Measurements from ENCODE around the gene NMU.
A peak's percentile ranks its signal among the peaks of the same experiment; 100 is the strongest.
"Not testable (repeated sequence)": the region's sequence is repeated elsewhere in the genome, so short reads cannot be mapped to it uniquely, and the experiment has no call there.

The NMU gene

DNA sequence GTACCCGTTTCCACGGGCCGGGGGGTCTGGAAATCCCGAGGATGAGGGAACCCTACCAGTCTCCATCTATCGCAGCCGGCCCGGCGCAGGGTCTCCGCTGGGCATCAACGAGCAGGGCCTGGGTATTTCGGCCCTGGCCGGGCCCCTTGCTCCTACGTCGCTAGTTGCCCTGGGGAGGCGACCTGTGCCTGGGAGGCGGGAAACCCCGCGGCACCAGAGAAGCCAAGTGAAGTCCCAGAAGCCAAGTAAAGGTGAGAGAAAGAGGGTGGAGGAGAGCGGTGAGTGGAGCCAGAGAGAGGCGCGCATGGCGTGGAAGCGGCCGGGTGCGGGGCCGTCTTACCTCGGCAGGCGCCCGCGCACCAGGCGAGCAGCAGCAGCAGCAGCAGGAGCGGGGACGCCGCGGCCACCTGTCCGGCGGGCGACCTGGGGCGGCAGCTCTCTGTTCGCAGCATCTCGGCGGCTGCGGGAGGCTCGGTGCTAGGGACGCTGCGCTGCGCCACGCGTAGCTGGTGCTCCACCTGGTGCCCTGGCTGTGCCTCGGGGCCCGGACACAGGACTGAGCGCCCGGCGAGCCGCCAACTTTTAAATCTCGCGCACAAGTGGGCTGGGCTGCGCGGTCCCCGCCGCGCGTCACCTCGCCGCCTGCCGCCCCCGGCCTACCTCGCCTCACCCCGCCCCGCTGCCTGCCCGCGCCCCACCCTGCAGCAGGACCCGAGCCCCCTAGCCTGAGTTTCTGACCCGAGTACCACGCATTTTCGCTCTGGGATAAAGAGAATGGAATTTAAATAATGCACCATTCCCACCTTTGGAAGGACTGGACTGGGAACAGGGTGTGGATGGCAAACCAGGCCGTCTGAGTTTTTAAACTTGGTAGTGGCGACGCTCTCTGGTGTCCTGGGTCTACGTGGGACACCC, at the start of gene NMU:
Gene NMU (minus strand): TSS at position 558 of the 915 bp plus-strand sequence. CDS start 106 bp downstream, at position 452.
- no peak for DNase-seq

- no peak for DNase-seq
These were observed 48.2 kb upstream of the NMU start for GRCh38 chr4:55684276-55684675.

DNA sequence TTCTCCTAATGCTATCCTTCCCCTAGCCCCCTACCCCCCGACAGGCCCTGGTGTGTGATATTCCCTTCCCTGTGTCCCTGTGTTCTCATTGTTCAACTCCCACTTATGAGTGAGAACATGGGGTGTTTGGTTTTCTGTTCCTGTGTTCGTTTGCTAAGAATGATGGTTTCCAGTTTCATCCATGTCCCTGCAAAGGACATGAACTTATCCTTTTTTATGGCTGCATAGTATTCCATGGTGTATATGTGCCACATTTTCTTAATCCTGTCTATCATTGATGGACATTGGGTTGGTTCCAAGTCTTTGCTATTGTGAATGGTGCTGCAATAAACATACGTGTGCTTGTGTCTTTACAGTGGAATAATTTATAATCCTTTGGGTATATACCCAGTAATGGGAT, 46.7 kb upstream of the NMU start:
- DNase-seq = not testable (repeated sequence)

GRCh38 chr4:55682295-55682694, 46.2 kb upstream of the NMU start:
- no peak for DNase-seq

DNA sequence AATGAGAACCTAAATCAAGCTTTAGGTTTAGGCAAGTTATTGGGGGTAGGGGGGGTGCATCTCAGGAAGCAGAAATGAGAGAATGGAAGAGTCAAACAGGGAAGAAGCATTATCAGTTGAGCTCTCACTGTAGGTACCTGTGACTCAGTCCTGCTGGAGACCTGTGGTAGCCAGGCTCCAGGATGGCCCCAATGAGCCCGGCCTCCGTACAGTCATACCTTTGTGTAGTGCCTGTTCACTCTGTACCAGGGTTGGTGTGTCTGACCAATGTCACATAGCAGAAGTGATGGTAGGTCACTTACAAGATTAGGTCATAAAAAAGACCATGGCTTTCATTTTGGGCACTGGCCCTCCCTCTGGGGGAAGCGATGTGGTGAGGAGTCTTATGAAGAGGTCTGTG, 45.3 kb upstream of the NMU start:
- DNase-seq = no peak

DNA sequence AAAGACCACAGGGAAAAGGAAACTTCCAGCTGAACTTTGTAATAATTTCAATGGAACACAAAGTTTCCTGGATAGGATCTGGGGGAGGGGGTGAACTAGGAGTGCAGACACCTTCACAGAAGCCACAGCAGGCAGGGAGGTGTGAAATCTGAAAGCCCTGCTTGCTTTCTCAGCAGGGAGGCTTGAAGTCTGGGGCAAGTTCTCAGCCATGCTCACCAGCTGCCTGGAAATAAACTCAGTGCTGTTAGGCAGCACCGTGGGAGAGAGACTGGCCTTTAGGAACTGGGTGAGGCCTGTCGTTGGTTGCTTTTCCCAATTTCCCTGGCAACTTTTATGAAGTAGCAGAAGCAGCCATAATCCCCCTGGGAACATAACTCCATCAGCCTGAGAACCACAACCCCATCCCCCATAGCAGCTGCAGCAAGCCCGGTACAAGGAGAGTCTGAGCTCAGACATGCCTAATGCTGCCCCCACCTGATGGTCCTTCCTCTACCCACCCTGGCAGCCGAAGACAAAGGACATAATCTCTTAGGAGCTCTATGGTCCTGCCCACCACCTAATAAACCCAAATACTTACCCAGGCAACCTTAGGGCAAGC, 39.2 kb upstream of the NMU start:
- peak; percentile 10 to 17 for DNase-seq

DNA sequence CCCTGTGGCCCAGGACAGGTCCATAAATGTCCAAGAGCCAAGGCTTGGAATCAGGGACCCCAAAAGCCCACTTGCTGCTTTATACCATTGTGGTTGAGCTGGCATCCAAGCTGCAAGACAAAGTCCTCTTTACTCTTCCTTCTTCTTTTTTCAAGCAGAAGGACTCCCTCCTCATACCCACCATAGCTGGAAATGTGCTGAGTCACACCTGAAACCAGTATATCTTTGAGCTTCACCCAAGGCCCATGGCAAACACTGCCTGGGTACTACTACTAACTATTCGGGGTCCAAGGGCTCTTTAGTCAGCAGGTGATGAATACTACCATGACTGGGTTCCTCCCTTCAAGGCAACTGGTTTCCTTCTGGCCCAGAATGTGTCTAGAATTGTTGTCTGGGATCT, 37.3 kb upstream of the NMU start:
- no peak for DNase-seq

GRCh38 chr4:55671667-55672066, 35.6 kb upstream of the NMU start:
- DNase-seq = no peak

DNA sequence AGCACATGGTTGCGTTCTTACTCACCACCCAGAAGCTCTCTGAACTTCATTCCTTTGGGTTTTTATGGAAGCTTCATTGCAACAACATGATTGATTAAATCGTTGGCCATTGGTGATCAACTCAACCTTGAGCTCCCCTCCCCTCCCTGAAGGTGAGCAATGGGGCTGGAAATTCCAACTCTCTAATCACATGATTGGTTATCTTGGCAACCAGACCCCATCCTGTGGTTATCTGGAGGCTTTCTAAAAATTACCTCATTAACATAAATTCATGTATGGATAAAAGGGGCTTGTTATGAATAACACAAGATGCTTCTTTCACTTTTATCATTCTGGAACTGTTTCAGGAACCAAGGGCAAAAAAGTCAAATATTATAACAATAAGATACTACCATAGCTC, 34.6 kb upstream of the NMU start:
- DNase-seq = no peak

- DNase-seq = no peak
These were observed 32.4 kb upstream of the NMU start for GRCh38 chr4:55668449-55668848.

DNA sequence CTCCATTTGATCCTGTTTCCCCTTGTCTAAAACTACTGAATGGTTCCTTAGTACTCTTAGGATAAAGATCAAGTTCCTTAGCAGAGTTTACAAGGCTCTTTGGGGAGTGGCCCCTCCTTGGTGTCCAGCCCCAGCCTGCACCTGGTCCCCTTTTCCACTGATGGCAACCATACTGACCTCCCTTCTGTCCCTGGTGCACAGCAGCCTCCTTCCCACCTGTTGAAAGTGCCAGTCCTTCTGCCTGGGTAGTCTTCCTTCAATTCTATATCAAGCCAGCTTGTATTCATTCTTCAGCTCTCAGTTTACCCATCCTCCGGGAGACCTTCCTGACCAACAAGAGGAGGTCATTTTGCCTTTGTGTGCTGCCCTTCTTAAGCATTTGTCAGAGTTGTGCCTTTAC, 30.4 kb upstream of the NMU start:
- DNase-seq = no peak

- no peak for DNase-seq
These were observed 27.0 kb upstream of the NMU start for GRCh38 chr4:55663145-55663544.

GRCh38 chr4:55661398-55662056, 25.4 kb upstream of the NMU start:
- DNase-seq = peak; percentile 92 to 96

- DNase-seq = no peak
These were observed 22.6 kb upstream of the NMU start for GRCh38 chr4:55658657-55659056.

DNA sequence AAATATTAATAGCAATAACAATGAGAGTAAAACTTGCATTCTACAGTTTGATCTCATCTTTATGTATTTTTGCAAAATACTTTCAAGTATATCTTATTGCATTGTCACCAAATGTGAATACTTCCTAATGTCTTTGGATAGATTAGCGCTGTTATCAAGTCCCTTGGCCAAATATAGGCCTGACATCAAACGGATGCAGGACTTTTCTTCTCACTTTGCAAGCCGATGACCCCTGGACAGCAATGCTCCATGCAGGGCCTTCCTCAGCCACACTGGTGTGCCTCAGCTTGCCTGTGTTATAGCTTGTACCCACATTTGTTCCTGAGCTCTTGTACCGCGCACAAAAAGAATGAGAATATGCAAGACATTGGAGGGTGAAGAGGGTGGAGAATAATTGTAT, 18.0 kb upstream of the NMU start:
- DNase-seq = no peak

- DNase-seq = no peak
These were observed 14.4 kb upstream of the NMU start for GRCh38 chr4:55650483-55650882.

- no peak for DNase-seq
These were observed 1.2 kb upstream of the NMU start for GRCh38 chr4:55637272-55637820.

DNA sequence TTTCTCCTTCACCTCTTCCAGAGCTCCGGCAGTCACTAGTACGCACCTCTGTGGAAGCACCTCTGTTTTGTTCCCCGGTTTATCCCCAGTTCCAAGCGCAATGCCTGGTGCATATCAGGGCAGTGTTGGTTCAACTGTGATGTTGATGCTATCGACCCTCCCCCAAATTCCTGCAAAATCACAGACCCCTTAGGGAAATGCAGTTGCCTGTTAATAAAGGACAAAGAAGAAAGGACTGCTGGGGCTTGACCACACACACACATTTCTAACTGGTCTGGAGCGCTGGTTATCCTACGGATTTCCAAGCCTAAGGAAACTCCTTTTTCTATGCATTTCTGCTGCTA, 530 bp upstream of the NMU start:
- no peak for DNase-seq

DNA sequence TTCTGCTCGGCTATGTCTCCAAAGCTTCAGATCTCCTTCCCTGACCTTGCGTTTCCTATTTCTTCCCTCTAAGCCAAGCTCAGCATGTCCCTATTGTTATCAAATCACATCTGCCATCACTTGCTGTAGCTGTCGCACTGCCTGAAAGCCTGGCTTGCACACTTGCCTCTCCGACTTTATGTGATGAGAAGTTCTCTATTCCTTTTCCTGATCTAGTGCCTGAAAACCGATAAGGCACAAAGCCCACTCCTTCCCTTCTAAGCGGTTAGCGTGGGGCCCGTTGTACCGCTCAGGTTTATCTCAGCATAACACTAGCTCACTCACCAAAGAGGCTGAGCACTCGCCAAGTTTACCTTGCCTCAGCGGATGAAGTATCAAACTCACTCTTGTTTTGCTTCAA, 816 bp downstream of the NMU start:
- DNase-seq = no peak

DNA sequence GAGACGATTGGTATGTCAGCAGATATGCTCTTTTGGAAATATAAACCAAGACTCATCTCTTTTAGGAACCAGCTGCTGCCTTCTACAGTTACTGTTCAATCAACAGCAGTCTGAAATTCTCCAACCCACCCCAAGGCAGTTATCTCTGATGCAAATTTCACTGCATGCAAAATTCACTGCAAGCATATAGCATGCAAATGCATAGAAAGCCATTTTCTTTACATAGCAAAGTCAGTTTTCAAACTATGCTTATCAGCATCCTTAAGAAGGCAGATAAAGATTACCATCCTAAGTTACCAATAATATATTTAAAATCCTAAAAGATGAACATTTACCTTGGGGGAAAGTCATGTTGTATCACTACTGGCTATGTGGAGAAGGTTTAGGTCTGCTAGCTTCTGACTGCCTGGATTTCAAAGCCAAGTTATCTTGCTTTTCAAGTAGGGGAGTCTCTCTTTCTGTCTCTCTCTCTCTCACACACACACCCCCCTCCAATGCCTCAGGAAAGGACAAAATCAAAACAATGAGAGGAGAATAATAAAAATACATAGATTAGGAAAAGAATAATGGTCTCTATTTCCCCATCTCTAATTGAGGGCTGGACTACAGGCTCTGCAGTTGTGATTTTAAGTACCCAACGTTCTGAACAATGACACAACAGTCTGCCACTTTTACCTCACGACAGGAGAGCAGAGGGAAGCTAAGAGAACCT, 1.5 kb downstream of the NMU start:
- no peak for DNase-seq

GRCh38 chr4:55633903-55634302, 2.2 kb downstream of the NMU start:
- DNase-seq = no peak

GRCh38 chr4:55625835-55626234, 10.3 kb downstream of the NMU start:
- DNase-seq = no peak

DNA sequence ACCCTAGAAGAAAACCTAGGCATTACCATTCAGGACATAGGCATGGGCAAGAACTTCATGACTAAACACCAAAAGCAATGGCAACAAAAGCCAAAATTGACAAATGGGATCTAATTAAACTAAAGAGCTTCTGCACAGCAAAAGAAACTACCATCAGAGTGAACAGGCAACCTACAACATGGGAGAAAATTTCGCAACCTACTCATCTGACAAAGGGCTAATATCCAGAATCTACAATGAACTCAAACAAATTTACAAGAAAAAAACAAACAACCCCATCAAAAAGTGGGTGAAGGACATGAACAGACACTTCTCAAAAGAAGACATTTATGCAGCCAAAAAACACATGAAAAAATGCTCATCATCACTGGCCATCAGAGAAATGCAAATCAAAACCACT, 12.0 kb downstream of the NMU start:
- DNase-seq = not testable (repeated sequence)

All from NCI-H187 (cell line).